GM12864 (cell line): Measurements from ENCODE around the gene SLC48A1.

ENCODE experiments used
- DNase-seq: peaks from one replicate; pipeline ENCODE4 v3.0.0-alpha.2; 2011; ENCODE audit warnings: low read depth
- H3K4me3 ChIP-seq: 2 replicates; pipeline ENCODE4 v1.5.1; 2011; ENCODE audit warnings: mild to moderate bottlenecking, low read depth, low read length, control low read depth
- TF ChIP-seq, protein P1 (sequence below): IDR thresholded peaks from 2 replicates; pipeline ENCODE4 v1.5.1; 2011; ENCODE audit warnings: low read depth, mild to moderate bottlenecking, moderate library complexity, low read length, control low read depth, inconsistent platforms; ENCODE audit errors: missing control alignments

Gene SLC48A1

DNA sequence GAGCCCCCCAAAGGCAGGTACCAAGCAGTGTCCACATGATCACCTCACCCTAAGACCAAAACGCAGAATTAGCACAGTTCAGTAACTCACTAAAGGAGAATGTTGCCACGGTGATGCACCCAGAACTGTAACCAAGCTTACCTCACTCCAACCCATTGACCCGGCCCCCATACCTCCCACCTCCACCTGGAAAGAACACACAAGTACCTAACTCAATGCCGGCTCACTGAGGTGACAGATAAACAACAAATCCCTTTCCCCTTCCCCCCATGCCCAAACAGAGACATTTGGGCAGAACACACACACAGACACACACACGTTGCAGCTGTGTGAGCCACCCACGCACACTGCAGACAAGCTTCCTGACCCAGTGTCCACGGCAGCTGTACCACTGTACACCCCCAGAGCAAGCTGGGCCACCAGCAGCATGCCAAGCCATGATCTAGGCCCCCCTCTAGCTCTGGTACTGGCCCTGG, 15.6 kb upstream of the SLC48A1 start:
- no peak overlapping the region for H3K4me3 ChIP-seq
- DNase-seq: no peak

GRCh38 chr12:47757840-47758583, 15.0 kb upstream of the SLC48A1 start:
- no peak for DNase-seq
- no peak overlapping the region; the same call in 1 of the 2 replicates for H3K4me3 ChIP-seq
- TF ChIP-seq, protein P1, sequence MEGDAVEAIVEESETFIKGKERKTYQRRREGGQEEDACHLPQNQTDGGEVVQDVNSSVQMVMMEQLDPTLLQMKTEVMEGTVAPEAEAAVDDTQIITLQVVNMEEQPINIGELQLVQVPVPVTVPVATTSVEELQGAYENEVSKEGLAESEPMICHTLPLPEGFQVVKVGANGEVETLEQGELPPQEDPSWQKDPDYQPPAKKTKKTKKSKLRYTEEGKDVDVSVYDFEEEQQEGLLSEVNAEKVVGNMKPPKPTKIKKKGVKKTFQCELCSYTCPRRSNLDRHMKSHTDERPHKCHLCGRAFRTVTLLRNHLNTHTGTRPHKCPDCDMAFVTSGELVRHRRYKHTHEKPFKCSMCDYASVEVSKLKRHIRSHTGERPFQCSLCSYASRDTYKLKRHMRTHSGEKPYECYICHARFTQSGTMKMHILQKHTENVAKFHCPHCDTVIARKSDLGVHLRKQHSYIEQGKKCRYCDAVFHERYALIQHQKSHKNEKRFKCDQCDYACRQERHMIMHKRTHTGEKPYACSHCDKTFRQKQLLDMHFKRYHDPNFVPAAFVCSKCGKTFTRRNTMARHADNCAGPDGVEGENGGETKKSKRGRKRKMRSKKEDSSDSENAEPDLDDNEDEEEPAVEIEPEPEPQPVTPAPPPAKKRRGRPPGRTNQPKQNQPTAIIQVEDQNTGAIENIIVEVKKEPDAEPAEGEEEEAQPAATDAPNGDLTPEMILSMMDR: no peak

More for the DNA sequence above, 15.6 kb upstream of the SLC48A1 start:
- TF ChIP-seq, protein P1: no peak

- TF ChIP-seq, protein P1: no peak
- DNase-seq: no peak
- peak overlapping the region; percentile 57 for H3K4me3 ChIP-seq
Observed at GRCh38 chr12:47758584-47758833, 14.5 kb upstream of the SLC48A1 start.

GRCh38 chr12:47758834-47759690, 14.0 kb upstream of the SLC48A1 start, which contains the start of gene RAPGEF3:
RAPGEF3 (minus strand) TSS chr12:47758880; CDS start chr12:47758556, 324 bp downstream.
- H3K4me3 ChIP-seq: peak within 1 kb of the TSS; percentile 57
- TF ChIP-seq, protein P1: peak; percentile 64
- DNase-seq: no peak

DNA sequence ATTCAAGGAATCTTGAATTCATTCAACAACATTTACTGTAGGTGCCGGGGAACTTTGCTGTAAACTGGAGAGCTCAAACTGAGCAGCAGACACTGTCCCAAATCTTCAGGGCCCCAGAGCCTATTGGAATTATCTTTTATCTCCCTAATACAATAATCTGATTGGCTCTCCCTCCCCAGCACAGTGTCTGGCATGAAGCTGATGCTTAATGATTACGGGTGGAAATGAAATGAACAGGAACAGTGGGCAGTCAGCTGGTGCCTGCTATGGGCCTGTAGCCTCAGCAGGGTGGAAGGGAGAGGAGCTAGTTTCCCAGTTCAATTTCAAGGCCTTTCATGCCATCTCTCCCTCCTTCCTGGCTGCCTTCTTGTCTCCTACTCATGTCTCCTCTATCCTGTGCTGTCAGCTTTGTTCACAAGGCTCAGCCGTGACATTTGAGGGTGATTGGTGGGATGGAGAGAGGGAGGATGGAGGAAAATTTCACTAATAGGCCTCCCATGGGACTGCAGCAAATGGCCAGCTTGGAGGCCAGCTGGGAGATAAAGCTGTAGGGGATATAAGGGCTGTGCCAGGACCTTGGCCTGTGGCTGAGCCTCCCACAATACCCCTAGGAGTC, 10.1 kb upstream of the SLC48A1 start:
- TF ChIP-seq, protein P1: no peak
- DNase-seq: no peak
- H3K4me3 ChIP-seq: no peak overlapping the region

GRCh38 chr12:47763481-47764346, 9.3 kb upstream of the SLC48A1 start:
- TF ChIP-seq, protein P1: no peak
- no peak for DNase-seq

More at GRCh38 chr12:47763481-47764346, 9.3 kb upstream of the SLC48A1 start:
- no peak overlapping the region for H3K4me3 ChIP-seq
